HepG2 (cell line): ENCODE results near the gene SMOC1. TPM values are rescaled to one million over a fixed set of nuclear protein-coding genes. Genes with fewer than 3 reads are reported as not detected.

Experiments
- GZF1 ChIP-seq: sonication (generic); formaldehyde crosslinking; IDR thresholded peaks from 2 replicates; pipeline ENCODE4 v1.5.1; 2020; ENCODE audit warnings: mild to moderate bottlenecking, missing genetic modification reagents
- HNRNPK ChIP-seq: fragments of 200-400 bp; formaldehyde crosslinking; IDR thresholded peaks from 2 replicates; pipeline ENCODE4 v1.6.1; 2018; ENCODE audit warnings: low read length, low read depth, moderate library complexity, mild to moderate bottlenecking; ENCODE audit not compliant: poor library complexity, severe bottlenecking
- MNT ChIP-seq: fragments of 450-650 bp; IDR thresholded peaks from 2 replicates; pipeline ENCODE4 v1.6.1; 2016
- PLRG1 ChIP-seq: fragments of 450-650 bp; conservative IDR thresholded peaks from 2 replicates; pipeline ENCODE4 v1.6.1; 2016
- POGK ChIP-seq: sonication (generic); formaldehyde crosslinking; conservative IDR thresholded peaks from 2 replicates; pipeline ENCODE4 v1.8.0; 2022; ENCODE audit warnings: mild to moderate bottlenecking, moderate library complexity, missing genetic modification reagents
- RFXANK ChIP-seq: IDR thresholded peaks from 2 replicates; pipeline ENCODE4 v1.6.1; 2016
- ZBTB42 ChIP-seq: sonication (generic); formaldehyde crosslinking; IDR thresholded peaks from 2 replicates; pipeline ENCODE4 v1.5.0; 2020; ENCODE audit warnings: mild to moderate bottlenecking, missing genetic modification reagents
- ZFP1 ChIP-seq: IDR thresholded peaks from 2 replicates; pipeline ENCODE4 v1.6.1; 2016
- ZNF296 ChIP-seq: sonication (generic); formaldehyde crosslinking; conservative IDR thresholded peaks from 2 replicates; pipeline ENCODE4 v1.5.0; 2020; ENCODE audit warnings: mild to moderate bottlenecking, missing genetic modification reagents
- ZNF331 ChIP-seq: sonication (generic); formaldehyde crosslinking; IDR thresholded peaks from 2 replicates; pipeline ENCODE4 v1.4.0; 2020; ENCODE audit warnings: missing genetic modification reagents
- ZNF564 ChIP-seq: sonication (generic); formaldehyde crosslinking; IDR thresholded peaks from 2 replicates; pipeline ENCODE4 v1.8.1; 2023; ENCODE audit warnings: mild to moderate bottlenecking, missing genetic modification reagents
- ZNF639 ChIP-seq: conservative IDR thresholded peaks from 2 replicates; pipeline ENCODE4 v1.6.1; 2018; ENCODE audit warnings: missing genetic modification reagents
- polyA plus RNA-seq, 8 experiments: library from polyadenylated mRNA; depleted of rRNA in 3 of 8; stranded (reverse) in 7 of 8; unstranded in 1 of 8; fragments of >200 nt; fragmentation: Illumina TruSeq in 4 of 8; extraction: Trizol in 4 of 8; gene quantifications; 2 replicates each; pipeline versions ENCODE4 v1.2.1 to v1.2.3, GENCODE V29; 2011 to 2016; ENCODE audit warnings: low read depth in 4 of 8, missing spikeins in 1 of 8, mixed read lengths in 1 of 8; ENCODE audit not compliant: insufficient read depth in 1 of 8
- total RNA-seq, 5 experiments: library from RNA; depleted of rRNA; stranded (reverse); fragments of >200 nt; fragmentation: Illumina TruSeq; extraction: Trizol; gene quantifications; 2 replicates each; pipeline ENCODE4 v1.2.3, GENCODE V29; 2016; ENCODE audit warnings: low read depth in 1 of 5
- TF ChIP-seq, protein P1 (sequence below): IDR thresholded peaks from 2 replicates; pipeline ENCODE4 v1.6.1; 2016; ENCODE audit warnings: low read depth, missing genetic modification reagents, missing compliant biosample characterization
- TF ChIP-seq, protein P2 (sequence below): sonication (generic); formaldehyde crosslinking; IDR thresholded peaks from 2 replicates; pipeline ENCODE4 v1.5.1; 2020; ENCODE audit warnings: missing genetic modification reagents, mild to moderate bottlenecking, borderline replicate concordance
- TF ChIP-seq, protein P3 (sequence below): sonication (generic); formaldehyde crosslinking; IDR thresholded peaks from 2 replicates; pipeline ENCODE4 v1.4.0; 2020; ENCODE audit warnings: low read depth, mild to moderate bottlenecking, missing genetic modification reagents

SMOC1 gene
- total and polyA plus RNA-seq, 2 of the 13 experiments (the other 11 are each of a cell fraction or from before 2014, with no cell fraction given): 17.8 to 35.6 TPM

- TF ChIP-seq, protein P1, sequence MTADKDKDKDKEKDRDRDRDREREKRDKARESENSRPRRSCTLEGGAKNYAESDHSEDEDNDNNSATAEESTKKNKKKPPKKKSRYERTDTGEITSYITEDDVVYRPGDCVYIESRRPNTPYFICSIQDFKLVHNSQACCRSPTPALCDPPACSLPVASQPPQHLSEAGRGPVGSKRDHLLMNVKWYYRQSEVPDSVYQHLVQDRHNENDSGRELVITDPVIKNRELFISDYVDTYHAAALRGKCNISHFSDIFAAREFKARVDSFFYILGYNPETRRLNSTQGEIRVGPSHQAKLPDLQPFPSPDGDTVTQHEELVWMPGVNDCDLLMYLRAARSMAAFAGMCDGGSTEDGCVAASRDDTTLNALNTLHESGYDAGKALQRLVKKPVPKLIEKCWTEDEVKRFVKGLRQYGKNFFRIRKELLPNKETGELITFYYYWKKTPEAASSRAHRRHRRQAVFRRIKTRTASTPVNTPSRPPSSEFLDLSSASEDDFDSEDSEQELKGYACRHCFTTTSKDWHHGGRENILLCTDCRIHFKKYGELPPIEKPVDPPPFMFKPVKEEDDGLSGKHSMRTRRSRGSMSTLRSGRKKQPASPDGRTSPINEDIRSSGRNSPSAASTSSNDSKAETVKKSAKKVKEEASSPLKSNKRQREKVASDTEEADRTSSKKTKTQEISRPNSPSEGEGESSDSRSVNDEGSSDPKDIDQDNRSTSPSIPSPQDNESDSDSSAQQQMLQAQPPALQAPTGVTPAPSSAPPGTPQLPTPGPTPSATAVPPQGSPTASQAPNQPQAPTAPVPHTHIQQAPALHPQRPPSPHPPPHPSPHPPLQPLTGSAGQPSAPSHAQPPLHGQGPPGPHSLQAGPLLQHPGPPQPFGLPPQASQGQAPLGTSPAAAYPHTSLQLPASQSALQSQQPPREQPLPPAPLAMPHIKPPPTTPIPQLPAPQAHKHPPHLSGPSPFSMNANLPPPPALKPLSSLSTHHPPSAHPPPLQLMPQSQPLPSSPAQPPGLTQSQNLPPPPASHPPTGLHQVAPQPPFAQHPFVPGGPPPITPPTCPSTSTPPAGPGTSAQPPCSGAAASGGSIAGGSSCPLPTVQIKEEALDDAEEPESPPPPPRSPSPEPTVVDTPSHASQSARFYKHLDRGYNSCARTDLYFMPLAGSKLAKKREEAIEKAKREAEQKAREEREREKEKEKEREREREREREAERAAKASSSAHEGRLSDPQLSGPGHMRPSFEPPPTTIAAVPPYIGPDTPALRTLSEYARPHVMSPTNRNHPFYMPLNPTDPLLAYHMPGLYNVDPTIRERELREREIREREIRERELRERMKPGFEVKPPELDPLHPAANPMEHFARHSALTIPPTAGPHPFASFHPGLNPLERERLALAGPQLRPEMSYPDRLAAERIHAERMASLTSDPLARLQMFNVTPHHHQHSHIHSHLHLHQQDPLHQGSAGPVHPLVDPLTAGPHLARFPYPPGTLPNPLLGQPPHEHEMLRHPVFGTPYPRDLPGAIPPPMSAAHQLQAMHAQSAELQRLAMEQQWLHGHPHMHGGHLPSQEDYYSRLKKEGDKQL: peak; percentile 29; the same call in 1 of the 2 replicates
- TF ChIP-seq RFXANK (CRISPR knock-in tag) (no peak), HNRNPK (peak; percentile 74), GZF1 (CRISPR knock-in tag) (peak; percentile 50; the same call in 1 of the 2 replicates), PLRG1 (no peak), ZBTB42 (peak; percentile 46; the same call in 1 of the 2 replicates), ZFP1 (CRISPR knock-in tag) (0 out of 2 replicates have a peak, but pooled peaks have one; percentile 42), MNT (no peak), ZNF639 (CRISPR knock-in tag) (peak; percentile 22; the same call in 1 of the 2 replicates), ZNF331 (CRISPR knock-in tag) (peak; percentile 67; the same call in 1 of the 2 replicates), POGK (CRISPR knock-in tag) (peak; percentile 87; the same call in 1 of the 2 replicates), ZNF564 (peak; percentile 55; the same call in 1 of the 2 replicates), ZNF296 (CRISPR knock-in tag) (no peak)
- TF ChIP-seq, protein P2, sequence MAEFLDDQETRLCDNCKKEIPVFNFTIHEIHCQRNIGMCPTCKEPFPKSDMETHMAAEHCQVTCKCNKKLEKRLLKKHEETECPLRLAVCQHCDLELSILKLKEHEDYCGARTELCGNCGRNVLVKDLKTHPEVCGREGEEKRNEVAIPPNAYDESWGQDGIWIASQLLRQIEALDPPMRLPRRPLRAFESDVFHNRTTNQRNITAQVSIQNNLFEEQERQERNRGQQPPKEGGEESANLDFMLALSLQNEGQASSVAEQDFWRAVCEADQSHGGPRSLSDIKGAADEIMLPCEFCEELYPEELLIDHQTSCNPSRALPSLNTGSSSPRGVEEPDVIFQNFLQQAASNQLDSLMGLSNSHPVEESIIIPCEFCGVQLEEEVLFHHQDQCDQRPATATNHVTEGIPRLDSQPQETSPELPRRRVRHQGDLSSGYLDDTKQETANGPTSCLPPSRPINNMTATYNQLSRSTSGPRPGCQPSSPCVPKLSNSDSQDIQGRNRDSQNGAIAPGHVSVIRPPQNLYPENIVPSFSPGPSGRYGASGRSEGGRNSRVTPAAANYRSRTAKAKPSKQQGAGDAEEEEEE (CRISPR knock-in tag): no peak
- TF ChIP-seq, protein P3, sequence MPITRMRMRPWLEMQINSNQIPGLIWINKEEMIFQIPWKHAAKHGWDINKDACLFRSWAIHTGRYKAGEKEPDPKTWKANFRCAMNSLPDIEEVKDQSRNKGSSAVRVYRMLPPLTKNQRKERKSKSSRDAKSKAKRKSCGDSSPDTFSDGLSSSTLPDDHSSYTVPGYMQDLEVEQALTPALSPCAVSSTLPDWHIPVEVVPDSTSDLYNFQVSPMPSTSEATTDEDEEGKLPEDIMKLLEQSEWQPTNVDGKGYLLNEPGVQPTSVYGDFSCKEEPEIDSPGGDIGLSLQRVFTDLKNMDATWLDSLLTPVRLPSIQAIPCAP: no peak
Measured at GRCh38 chr14:69850086-69850735, 29.0 kb upstream of the SMOC1 start (continued).
